Parathyroid adenoma (tissue), 2 donors: ENCODE results near the gene SIK3.

Experiments
- H2AFZ ChIP-seq: fragments of 300-600 bp; sonication (generic); one replicate; pipeline ENCODE4 v1.7.0; 2017; ENCODE audit warnings: antibody characterized with exemption, mild to moderate bottlenecking
- H3K27ac ChIP-seq: fragments of 300-600 bp; sonication (generic); one replicate; pipeline ENCODE4 v1.7.0; 2017
- H3K27me3 ChIP-seq: fragments of 300-600 bp; sonication (generic); one replicate; pipeline ENCODE4 v1.7.0; 2017; ENCODE audit warnings: low read length; ENCODE audit not compliant: control insufficient read depth, insufficient read depth
- H3K36me3 ChIP-seq: fragments of 300-600 bp; sonication (generic); one replicate; pipeline ENCODE4 v1.7.0; 2017; ENCODE audit warnings: low read length; ENCODE audit not compliant: control insufficient read depth, insufficient read depth
- H3K4me1 ChIP-seq: fragments of 300-600 bp; sonication (generic); one replicate; pipeline ENCODE4 v1.7.0; 2017; ENCODE audit warnings: control low read depth
- H3K4me2 ChIP-seq: fragments of 300-600 bp; sonication (generic); one replicate; pipeline ENCODE4 v1.7.0; 2017; ENCODE audit warnings: low read length
- H3K4me3 ChIP-seq: fragments of 300-600 bp; sonication (generic); one replicate; pipeline ENCODE4 v1.7.0; 2017; ENCODE audit warnings: low read depth, low read length
- H3K79me2 ChIP-seq: fragments of 300-600 bp; sonication (generic); one replicate; pipeline ENCODE4 v1.7.0; 2017; ENCODE audit warnings: control low read depth
- H3K9ac ChIP-seq: fragments of 300-600 bp; sonication (generic); one replicate; pipeline ENCODE4 v1.7.0; 2017; ENCODE audit warnings: mild to moderate bottlenecking
- H3K9me3 ChIP-seq: fragments of 300-600 bp; sonication (generic); one replicate; pipeline ENCODE4 v1.7.0; 2017; ENCODE audit warnings: low read length; ENCODE audit not compliant: control insufficient read depth
- TF ChIP-seq, protein P1 (sequence below): fragments of 300-600 bp; sonication (generic); IDR thresholded peaks from one replicate; pipeline ENCODE4 v1.7.0; 2017; ENCODE audit warnings: antibody characterized with exemption, mild to moderate bottlenecking
- donor health status: primary hyperparathyroidism.

Gene SIK3

GRCh38 chr11:117066959-117067358 is 31.3 kb downstream of the SIK3 start:
- Histone ChIP-seq H3K9ac (no peak overlapping the region), H2AFZ (no peak overlapping the region), H3K4me3 (no peak overlapping the region), H3K36me3 (no peaks in the 10 kb centered on the region), H3K4me2 (no peak overlapping the region), H3K4me1 (peaks cover 3% of the 10 kb centered on the region), H3K27ac (no peak overlapping the region), H3K27me3 (no peaks in the 10 kb centered on the region), H3K9me3 (no peaks in the 10 kb centered on the region), H3K79me2 (peaks cover 13% of the 10 kb centered on the region)
- TF ChIP-seq, protein P1, sequence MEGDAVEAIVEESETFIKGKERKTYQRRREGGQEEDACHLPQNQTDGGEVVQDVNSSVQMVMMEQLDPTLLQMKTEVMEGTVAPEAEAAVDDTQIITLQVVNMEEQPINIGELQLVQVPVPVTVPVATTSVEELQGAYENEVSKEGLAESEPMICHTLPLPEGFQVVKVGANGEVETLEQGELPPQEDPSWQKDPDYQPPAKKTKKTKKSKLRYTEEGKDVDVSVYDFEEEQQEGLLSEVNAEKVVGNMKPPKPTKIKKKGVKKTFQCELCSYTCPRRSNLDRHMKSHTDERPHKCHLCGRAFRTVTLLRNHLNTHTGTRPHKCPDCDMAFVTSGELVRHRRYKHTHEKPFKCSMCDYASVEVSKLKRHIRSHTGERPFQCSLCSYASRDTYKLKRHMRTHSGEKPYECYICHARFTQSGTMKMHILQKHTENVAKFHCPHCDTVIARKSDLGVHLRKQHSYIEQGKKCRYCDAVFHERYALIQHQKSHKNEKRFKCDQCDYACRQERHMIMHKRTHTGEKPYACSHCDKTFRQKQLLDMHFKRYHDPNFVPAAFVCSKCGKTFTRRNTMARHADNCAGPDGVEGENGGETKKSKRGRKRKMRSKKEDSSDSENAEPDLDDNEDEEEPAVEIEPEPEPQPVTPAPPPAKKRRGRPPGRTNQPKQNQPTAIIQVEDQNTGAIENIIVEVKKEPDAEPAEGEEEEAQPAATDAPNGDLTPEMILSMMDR, result no peak

GRCh38 chr11:117064275-117064674 is 34.0 kb downstream of the SIK3 start:
- H3K9me3 ChIP-seq, result no peaks in the 10 kb centered on the region
- no peak overlapping the region for H3K27ac ChIP-seq
- H3K9ac ChIP-seq, result no peak overlapping the region
- peaks cover 17% of the 10 kb centered on the region for H3K79me2 ChIP-seq
- no peaks in the 10 kb centered on the region for H3K27me3 ChIP-seq
- TF ChIP-seq, protein P1, result no peak
- H3K4me2 ChIP-seq, result no peak overlapping the region
- H3K36me3 ChIP-seq, result no peaks in the 10 kb centered on the region
- no peaks in the 10 kb centered on the region for H3K4me1 ChIP-seq
- H3K4me3 ChIP-seq, result no peak overlapping the region
- H2AFZ ChIP-seq, result no peak overlapping the region

DNA sequence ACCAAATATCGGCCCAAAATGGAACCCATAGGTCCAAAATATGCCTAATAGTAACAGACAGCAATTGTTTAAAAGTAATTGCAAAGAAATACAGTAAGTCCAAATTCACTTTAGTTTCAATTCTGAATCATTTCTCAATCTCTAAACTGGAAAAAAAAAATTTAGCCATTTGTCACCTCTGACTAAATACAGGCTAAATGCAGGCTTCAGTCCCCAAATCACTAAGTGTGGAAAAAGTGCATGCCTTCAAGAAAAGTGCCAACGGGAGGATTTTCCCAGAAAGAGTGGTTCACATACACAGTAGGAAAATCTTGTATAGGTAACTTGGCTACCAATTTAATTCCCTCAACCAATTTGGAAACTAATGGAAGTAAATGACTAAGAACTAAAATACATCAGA is 35.7 kb downstream of the SIK3 start:
- Histone ChIP-seq H3K4me2 (no peak overlapping the region), H2AFZ (no peak overlapping the region), H3K4me1 (no peaks in the 10 kb centered on the region), H3K27me3 (no peaks in the 10 kb centered on the region), H3K4me3 (no peak overlapping the region), H3K27ac (no peak overlapping the region), H3K9ac (no peak overlapping the region), H3K79me2 (peaks cover 21% of the 10 kb centered on the region), H3K36me3 (no peaks in the 10 kb centered on the region), H3K9me3 (no peaks in the 10 kb centered on the region)
- TF ChIP-seq, protein P1, result no peak

- H2AFZ ChIP-seq, result no peak overlapping the region
- TF ChIP-seq, protein P1, result no peak
- no peaks in the 10 kb centered on the region for H3K4me1 ChIP-seq
- H3K4me3 ChIP-seq, result no peak overlapping the region
- no peak overlapping the region for H3K9ac ChIP-seq
- peaks cover 22% of the 10 kb centered on the region for H3K79me2 ChIP-seq
- no peaks in the 10 kb centered on the region for H3K27me3 ChIP-seq
- H3K36me3 ChIP-seq, result no peaks in the 10 kb centered on the region
- no peaks in the 10 kb centered on the region for H3K9me3 ChIP-seq
- no peak overlapping the region for H3K27ac ChIP-seq
- no peak overlapping the region for H3K4me2 ChIP-seq
Measured at GRCh38 chr11:117061256-117061655, 37.0 kb downstream of the SIK3 start.

DNA sequence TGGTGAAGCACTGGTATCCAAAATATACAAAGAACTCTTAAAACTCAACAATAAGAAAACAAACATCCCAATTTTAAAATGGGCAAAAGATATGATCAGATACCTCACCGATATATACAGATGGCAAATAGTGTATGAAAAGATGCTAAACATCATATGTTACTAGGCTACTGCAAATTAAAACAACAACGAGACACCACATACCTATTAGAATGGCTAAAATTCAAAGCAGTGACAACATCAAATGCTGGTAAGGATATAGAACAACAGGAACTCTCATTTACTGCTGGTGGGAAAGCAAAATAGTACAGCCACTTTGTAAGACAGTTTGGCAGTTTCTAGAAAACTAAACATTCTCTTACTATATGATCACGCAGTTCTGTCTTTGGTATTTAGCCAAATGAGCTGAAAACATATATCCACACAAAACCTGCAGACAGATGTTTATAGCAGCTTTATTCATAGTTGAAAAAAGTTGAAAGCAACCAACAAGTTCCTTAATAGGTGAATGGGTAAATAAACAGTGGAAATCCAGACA is 38.5 kb downstream of the SIK3 start:
- no peaks in the 10 kb centered on the region for H3K9me3 ChIP-seq
- no peak overlapping the region for H3K27ac ChIP-seq
- H3K4me3 ChIP-seq, result no peak overlapping the region
- H3K36me3 ChIP-seq, result no peaks in the 10 kb centered on the region
- no peak overlapping the region for H2AFZ ChIP-seq
- no peak overlapping the region for H3K9ac ChIP-seq
- no peaks in the 10 kb centered on the region for H3K4me1 ChIP-seq
- no peaks in the 10 kb centered on the region for H3K27me3 ChIP-seq
- H3K79me2 ChIP-seq, result peaks cover 27% of the 10 kb centered on the region
- TF ChIP-seq, protein P1, result no peak
- H3K4me2 ChIP-seq, result no peak overlapping the region
